ENCODE data around the gene DOCK4. TPM values are rescaled to one million over a fixed set of nuclear protein-coding genes. Genes with fewer than 3 reads are reported as not detected.

The DOCK4 gene
- total and polyA plus RNA-seq, 10 of the 15 experiments (the other 5 are each of a cell fraction or from before 2014, with no cell fraction given) = 0.03 to 0.73 (median 0.38) TPM

DNA sequence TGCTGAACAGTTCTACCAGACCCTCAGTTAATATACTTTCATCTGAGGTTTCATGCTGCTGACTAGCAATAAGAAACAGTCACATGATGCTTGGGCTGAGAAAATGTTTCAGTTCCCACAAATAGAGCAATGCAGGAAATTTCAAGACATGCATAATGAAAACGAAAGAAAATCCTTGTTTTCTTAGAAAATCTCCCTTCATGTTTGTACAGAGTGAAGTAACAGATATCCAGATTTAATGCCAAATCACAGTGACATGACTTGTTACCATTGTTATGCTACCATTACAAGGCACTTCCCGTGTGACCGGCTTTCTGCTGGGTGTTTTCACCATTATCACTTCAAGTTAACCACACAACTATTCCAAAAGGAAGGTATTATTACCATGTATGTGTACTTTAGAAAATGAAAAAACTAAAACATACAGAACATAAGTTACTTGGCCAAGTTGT is 121.7 kb downstream of the DOCK4 start:
- in situ Hi-C loops (cut with MboI) = no loop called here
- ATAC-seq (peak; percentile 69), FAIRE-seq (peak; percentile 47), DNase-seq (ENCODE audit: low read depth, low spot score) (peak; percentile 63)
- Histone ChIP-seq H3K36me3 (ENCODE audit: control insufficient read depth in 2 of 2, insufficient read depth in 2 of 2, low read length in 1 of 2) (no peaks in the 10 kb centered on the region), H3K27me3 (replicated peaks in 1 of 2; ENCODE audit: control insufficient read depth in 2 of 2, insufficient read depth in 2 of 2, low read length in 1 of 2) (no peaks in the 10 kb centered on the region), H3K9me3 (replicated peaks; ENCODE audit: control insufficient read depth, insufficient read depth, low read length) (no peaks in the 10 kb centered on the region; the same call in 2 of the 3 replicates), H3K79me2 (ENCODE audit: control insufficient read depth, insufficient read depth, low read length) (no peaks in the 10 kb centered on the region), H3K4me1 (ENCODE audit: control insufficient read depth, insufficient read depth, low read length) (peaks cover 28% of the 10 kb centered on the region), H4K20me1 (ENCODE audit: control insufficient read depth, insufficient read depth) (no peaks in the 10 kb centered on the region), H3K4me2 (ENCODE audit: control insufficient read depth, insufficient read depth) (peak overlapping the region; percentile 73), H3K27ac (ENCODE audit: control insufficient read depth, insufficient read depth) (peak overlapping the region; percentile 38), H3K4me3 (no peak overlapping the region), H3K9ac (ENCODE audit: control insufficient read depth, insufficient read depth, low read length) (no peak overlapping the region), H2AFZ (ENCODE audit: control insufficient read depth, low read depth, low read length) (peak overlapping the region; percentile 66)
- intact Hi-C loops (cut with micrococcal nuclease; ENCODE audit: unreplicated experiment) = loop anchor here (5.0 kb wide), 1 partner anchor 123 kb away; the partner anchor contains the start of genes DOCK4 and ZNF277
- BruUV-seq (replicated peaks) = no TSS peak
- RAD21 ChIA-PET (ENCODE audit: unreplicated experiment) = interaction anchor here (1.4 kb wide), 1 partner anchor 28 kb away, joined by 4 read pairs; no protein-coding TSS in a partner anchor
- SMC1A ChIA-PET (ENCODE audit: uncharacterized antibody, unreplicated experiment) = interaction anchor here (0.8 to 1.8 kb wide), 4 partner anchors 14 to 425 kb away, joined by 3 to 7 read pairs (median 4); no protein-coding TSS in a partner anchor
- CTCF ChIA-PET = no interaction called here
- 2% methylated on average over 3 of the region's 3 CpGs for WGBS (ENCODE audit: insufficient coverage, insufficient replicate concordance, low lambda C conversion rate, missing lambda C conversion rate)
- POLR2A ChIA-PET = interaction anchor here (0.7 kb wide), 1 partner anchor 28 kb away, joined by 3 read pairs; no protein-coding TSS in a partner anchor
- no peak for TF ChIP-seq NFYA (IDR thresholded peaks at IDR 0.05; ENCODE audit: borderline replicate concordance, low read depth, low read length)
- TF ChIP-seq CBX3 (IDR thresholded peaks at IDR 0.05; ENCODE audit: borderline replicate concordance, low read depth) = no peak
- no peak for TF ChIP-seq HDAC2 (IDR thresholded peaks at IDR 0.05)
- no peak for TF ChIP-seq HDAC6 (IDR thresholded peaks at IDR 0.05; ENCODE audit: unreplicated experiment)
- TF ChIP-seq IRF4 (IDR thresholded peaks at IDR 0.05; ENCODE audit: low read depth, low read length) = 0 out of 2 replicates have a peak, but pooled peaks have one; percentile 21
- TF ChIP-seq, protein P1, sequence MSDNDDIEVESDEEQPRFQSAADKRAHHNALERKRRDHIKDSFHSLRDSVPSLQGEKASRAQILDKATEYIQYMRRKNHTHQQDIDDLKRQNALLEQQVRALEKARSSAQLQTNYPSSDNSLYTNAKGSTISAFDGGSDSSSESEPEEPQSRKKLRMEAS (IDR thresholded peaks at IDR 0.05; ENCODE audit: low read depth, low read length) = no peak
- TF ChIP-seq, protein P2, sequence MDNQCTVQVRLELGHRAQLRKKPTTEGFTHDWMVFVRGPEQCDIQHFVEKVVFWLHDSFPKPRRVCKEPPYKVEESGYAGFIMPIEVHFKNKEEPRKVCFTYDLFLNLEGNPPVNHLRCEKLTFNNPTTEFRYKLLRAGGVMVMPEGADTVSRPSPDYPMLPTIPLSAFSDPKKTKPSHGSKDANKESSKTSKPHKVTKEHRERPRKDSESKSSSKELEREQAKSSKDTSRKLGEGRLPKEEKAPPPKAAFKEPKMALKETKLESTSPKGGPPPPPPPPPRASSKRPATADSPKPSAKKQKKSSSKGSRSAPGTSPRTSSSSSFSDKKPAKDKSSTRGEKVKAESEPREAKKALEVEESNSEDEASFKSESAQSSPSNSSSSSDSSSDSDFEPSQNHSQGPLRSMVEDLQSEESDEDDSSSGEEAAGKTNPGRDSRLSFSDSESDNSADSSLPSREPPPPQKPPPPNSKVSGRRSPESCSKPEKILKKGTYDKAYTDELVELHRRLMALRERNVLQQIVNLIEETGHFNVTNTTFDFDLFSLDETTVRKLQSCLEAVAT (IDR thresholded peaks at IDR 0.05) = no peak
- TF ChIP-seq STAT1 (conservative IDR thresholded peaks at IDR 0.05) = no peak
- TF ChIP-seq KDM1A (IDR thresholded peaks at IDR 0.05; ENCODE audit: borderline replicate concordance) = no peak
- TF ChIP-seq, protein P3, sequence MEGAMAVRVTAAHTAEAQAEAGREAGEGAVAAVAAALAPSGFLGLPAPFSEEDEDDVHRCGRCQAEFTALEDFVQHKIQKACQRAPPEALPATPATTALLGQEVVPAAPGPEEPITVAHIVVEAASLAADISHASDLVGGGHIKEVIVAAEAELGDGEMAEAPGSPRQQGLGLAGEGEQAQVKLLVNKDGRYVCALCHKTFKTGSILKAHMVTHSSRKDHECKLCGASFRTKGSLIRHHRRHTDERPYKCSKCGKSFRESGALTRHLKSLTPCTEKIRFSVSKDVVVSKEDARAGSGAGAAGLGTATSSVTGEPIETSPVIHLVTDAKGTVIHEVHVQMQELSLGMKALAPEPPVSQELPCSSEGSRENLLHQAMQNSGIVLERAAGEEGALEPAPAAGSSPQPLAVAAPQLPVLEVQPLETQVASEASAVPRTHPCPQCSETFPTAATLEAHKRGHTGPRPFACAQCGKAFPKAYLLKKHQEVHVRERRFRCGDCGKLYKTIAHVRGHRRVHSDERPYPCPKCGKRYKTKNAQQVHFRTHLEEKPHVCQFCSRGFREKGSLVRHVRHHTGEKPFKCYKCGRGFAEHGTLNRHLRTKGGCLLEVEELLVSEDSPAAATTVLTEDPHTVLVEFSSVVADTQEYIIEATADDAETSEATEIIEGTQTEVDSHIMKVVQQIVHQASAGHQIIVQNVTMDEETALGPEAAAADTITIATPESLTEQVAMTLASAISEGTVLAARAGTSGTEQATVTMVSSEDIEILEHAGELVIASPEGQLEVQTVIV (IDR thresholded peaks at IDR 0.05; ENCODE audit: borderline replicate concordance, partially characterized antibody) = no peak
- peak; percentile 65 for TF ChIP-seq IKZF1 (conservative IDR thresholded peaks at IDR 0.05)
- TF ChIP-seq, protein P4, sequence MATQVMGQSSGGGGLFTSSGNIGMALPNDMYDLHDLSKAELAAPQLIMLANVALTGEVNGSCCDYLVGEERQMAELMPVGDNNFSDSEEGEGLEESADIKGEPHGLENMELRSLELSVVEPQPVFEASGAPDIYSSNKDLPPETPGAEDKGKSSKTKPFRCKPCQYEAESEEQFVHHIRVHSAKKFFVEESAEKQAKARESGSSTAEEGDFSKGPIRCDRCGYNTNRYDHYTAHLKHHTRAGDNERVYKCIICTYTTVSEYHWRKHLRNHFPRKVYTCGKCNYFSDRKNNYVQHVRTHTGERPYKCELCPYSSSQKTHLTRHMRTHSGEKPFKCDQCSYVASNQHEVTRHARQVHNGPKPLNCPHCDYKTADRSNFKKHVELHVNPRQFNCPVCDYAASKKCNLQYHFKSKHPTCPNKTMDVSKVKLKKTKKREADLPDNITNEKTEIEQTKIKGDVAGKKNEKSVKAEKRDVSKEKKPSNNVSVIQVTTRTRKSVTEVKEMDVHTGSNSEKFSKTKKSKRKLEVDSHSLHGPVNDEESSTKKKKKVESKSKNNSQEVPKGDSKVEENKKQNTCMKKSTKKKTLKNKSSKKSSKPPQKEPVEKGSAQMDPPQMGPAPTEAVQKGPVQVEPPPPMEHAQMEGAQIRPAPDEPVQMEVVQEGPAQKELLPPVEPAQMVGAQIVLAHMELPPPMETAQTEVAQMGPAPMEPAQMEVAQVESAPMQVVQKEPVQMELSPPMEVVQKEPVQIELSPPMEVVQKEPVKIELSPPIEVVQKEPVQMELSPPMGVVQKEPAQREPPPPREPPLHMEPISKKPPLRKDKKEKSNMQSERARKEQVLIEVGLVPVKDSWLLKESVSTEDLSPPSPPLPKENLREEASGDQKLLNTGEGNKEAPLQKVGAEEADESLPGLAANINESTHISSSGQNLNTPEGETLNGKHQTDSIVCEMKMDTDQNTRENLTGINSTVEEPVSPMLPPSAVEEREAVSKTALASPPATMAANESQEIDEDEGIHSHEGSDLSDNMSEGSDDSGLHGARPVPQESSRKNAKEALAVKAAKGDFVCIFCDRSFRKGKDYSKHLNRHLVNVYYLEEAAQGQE (IDR thresholded peaks at IDR 0.05; ENCODE audit: low read depth, low read length) = no peak
- no peak for TF ChIP-seq PAX5 (IDR thresholded peaks at IDR 0.05; ENCODE audit: borderline replicate concordance, low read depth, low read length)
- TF ChIP-seq NR2C2 (IDR thresholded peaks at IDR 0.05; ENCODE audit: borderline replicate concordance, control insufficient read depth, insufficient read length, low read depth) = no peak
- no peak for TF ChIP-seq RCOR1 (conservative IDR thresholded peaks at IDR 0.05; ENCODE audit: low read depth, low read length)
- TF ChIP-seq IKZF2 (IDR thresholded peaks at IDR 0.05) = peak; percentile 64 to 76; a peak in 3 of 4 replicates
- TF ChIP-seq HDGF (IDR thresholded peaks at IDR 0.05) = no peak
